Loucy (cell line): ENCODE results near the gene CRYL1.

Source experiments
- EZH2phosphoT487 ChIP-seq: fragments of 200-600 bp; IDR thresholded peaks from 2 replicates; pipeline ENCODE4 v1.6.1; 2018; ENCODE audit warnings: antibody characterized with exemption, mild to moderate bottlenecking, moderate library complexity, borderline replicate concordance
- TF ChIP-seq, protein P1 (sequence below): fragments of 200-600 bp; sonication (generic); conservative IDR thresholded peaks from 2 replicates; pipeline ENCODE4 v1.5.1; 2014; ENCODE audit warnings: mild to moderate bottlenecking, antibody characterized with exemption, low read length

- TF ChIP-seq, protein P1, sequence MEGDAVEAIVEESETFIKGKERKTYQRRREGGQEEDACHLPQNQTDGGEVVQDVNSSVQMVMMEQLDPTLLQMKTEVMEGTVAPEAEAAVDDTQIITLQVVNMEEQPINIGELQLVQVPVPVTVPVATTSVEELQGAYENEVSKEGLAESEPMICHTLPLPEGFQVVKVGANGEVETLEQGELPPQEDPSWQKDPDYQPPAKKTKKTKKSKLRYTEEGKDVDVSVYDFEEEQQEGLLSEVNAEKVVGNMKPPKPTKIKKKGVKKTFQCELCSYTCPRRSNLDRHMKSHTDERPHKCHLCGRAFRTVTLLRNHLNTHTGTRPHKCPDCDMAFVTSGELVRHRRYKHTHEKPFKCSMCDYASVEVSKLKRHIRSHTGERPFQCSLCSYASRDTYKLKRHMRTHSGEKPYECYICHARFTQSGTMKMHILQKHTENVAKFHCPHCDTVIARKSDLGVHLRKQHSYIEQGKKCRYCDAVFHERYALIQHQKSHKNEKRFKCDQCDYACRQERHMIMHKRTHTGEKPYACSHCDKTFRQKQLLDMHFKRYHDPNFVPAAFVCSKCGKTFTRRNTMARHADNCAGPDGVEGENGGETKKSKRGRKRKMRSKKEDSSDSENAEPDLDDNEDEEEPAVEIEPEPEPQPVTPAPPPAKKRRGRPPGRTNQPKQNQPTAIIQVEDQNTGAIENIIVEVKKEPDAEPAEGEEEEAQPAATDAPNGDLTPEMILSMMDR, result no peak
- TF ChIP-seq EZH2phosphoT487, result no peak
Measured at GRCh38 chr13:20566468-20566897, 40.8 kb upstream of the CRYL1 start.
